ENCODE measurements around the gene ICAM4.
"Not testable (repeated sequence)": the region's sequence is repeated elsewhere in the genome, so short reads cannot be mapped to it uniquely, and the experiment has no call there.

The ICAM4 gene

GRCh38 chr19:10286803-10287737, at the start of gene ICAM4:
Gene ICAM4, plus strand, starts transcription at chr19:10286955. Its CDS starts 58 bp downstream, at chr19:10287013.
- no peak for DNase-seq (ENCODE audit: low spot score)

- DNase-seq (ENCODE audit: low spot score) = no peak
Observed at GRCh38 chr19:10237702-10238101, 49.1 kb upstream of the ICAM4 start.

- no peak for DNase-seq (ENCODE audit: low spot score)
Observed at GRCh38 chr19:10238172-10238783, 48.5 kb upstream of the ICAM4 start.

GRCh38 chr19:10241826-10242449, 44.8 kb upstream of the ICAM4 start:
- DNase-seq (ENCODE audit: low spot score) = not testable (repeated sequence)

GRCh38 chr19:10243606-10244005, 43.1 kb upstream of the ICAM4 start:
- DNase-seq (ENCODE audit: low spot score) = no peak

GRCh38 chr19:10245189-10245939, 41.4 kb upstream of the ICAM4 start:
- no peak for DNase-seq (ENCODE audit: low spot score)

- no peak for DNase-seq (ENCODE audit: low spot score)
Observed at GRCh38 chr19:10246511-10246910, 40.2 kb upstream of the ICAM4 start.

- DNase-seq (ENCODE audit: low spot score) = peak; percentile 95
Observed at GRCh38 chr19:10251792-10252694, 34.7 kb upstream of the ICAM4 start, which contains the start of gene MRPL4. Gene MRPL4, plus strand, starts transcription at chr19:10252214. Its CDS starts 40 bp downstream, at chr19:10252254.

- no peak for DNase-seq (ENCODE audit: low spot score)
Observed at GRCh38 chr19:10252707-10253106, 34.0 kb upstream of the ICAM4 start.

GRCh38 chr19:10254244-10254643, 32.5 kb upstream of the ICAM4 start:
- no peak for DNase-seq (ENCODE audit: low spot score)

GRCh38 chr19:10255358-10255757, 31.4 kb upstream of the ICAM4 start:
- no peak for DNase-seq (ENCODE audit: low spot score)

- no peak for DNase-seq (ENCODE audit: low spot score)
Observed at GRCh38 chr19:10256551-10256950, 30.2 kb upstream of the ICAM4 start.

- no peak for DNase-seq (ENCODE audit: low spot score)
Observed at GRCh38 chr19:10256970-10257615, 29.7 kb upstream of the ICAM4 start.

- no peak for DNase-seq (ENCODE audit: low spot score)
Observed at GRCh38 chr19:10258080-10258710, 28.6 kb upstream of the ICAM4 start.

- DNase-seq (ENCODE audit: low spot score) = peak; percentile 72
Observed at GRCh38 chr19:10259162-10259905, 27.4 kb upstream of the ICAM4 start.

GRCh38 chr19:10260141-10260584, 26.6 kb upstream of the ICAM4 start:
- no peak for DNase-seq (ENCODE audit: low spot score)

GRCh38 chr19:10262771-10263170, 24.0 kb upstream of the ICAM4 start:
- DNase-seq (ENCODE audit: low spot score) = no peak

GRCh38 chr19:10266706-10267105, 20.0 kb upstream of the ICAM4 start:
- no peak for DNase-seq (ENCODE audit: low spot score)

- no peak for DNase-seq (ENCODE audit: low spot score)
Observed at GRCh38 chr19:10268071-10268470, 18.7 kb upstream of the ICAM4 start.

Measured in HuH-7.5 (cell line).